ENCODE measurements around the gene MLLT10. TPM values are rescaled to one million over a fixed set of nuclear protein-coding genes. Genes with fewer than 3 reads are reported as not detected.
"Not testable (repeated sequence)": the region's sequence is repeated elsewhere in the genome, so short reads cannot be mapped to it uniquely, and the experiment has no call there.

MLLT10 gene
- total RNA-seq, 1 experiment from 2014 or later, result 22.5 TPM

- H3K4me3 ChIP-seq, result no peak overlapping the region
- H3K36me3 ChIP-seq, result peaks cover 50% of the 10 kb centered on the region
- H3K27me3 ChIP-seq, result no peaks in the 10 kb centered on the region
- H3K9me3 ChIP-seq, result no peaks in the 10 kb centered on the region
- no peak for DNase-seq
These were observed 93.3 kb downstream of the MLLT10 start for GRCh38 chr10:21627331-21627730.

GRCh38 chr10:21628023-21628422 is 94.0 kb downstream of the MLLT10 start:
- DNase-seq, result no peak
- no peaks in the 10 kb centered on the region for H3K9me3 ChIP-seq
- no peak overlapping the region for H3K4me3 ChIP-seq
- peaks cover 45% of the 10 kb centered on the region for H3K36me3 ChIP-seq
- no peaks in the 10 kb centered on the region for H3K27me3 ChIP-seq

- not testable (repeated sequence) for H3K9me3 ChIP-seq, H3K27me3 ChIP-seq, DNase-seq, H3K4me3 ChIP-seq
- H3K36me3 ChIP-seq, result peaks cover 39% of the 10 kb centered on the region
These were observed 94.6 kb downstream of the MLLT10 start for GRCh38 chr10:21628645-21629044.

- Histone ChIP-seq H3K9me3 (no peaks in the 10 kb centered on the region), H3K4me3 (no peak overlapping the region), H3K27me3 (no peaks in the 10 kb centered on the region), H3K36me3 (peaks cover 22% of the 10 kb centered on the region)
- DNase-seq, result no peak
These were observed 100.8 kb downstream of the MLLT10 start for GRCh38 chr10:21634599-21635365.

GRCh38 chr10:21637795-21638194 is 103.8 kb downstream of the MLLT10 start:
- no peak for DNase-seq
- peaks cover 26% of the 10 kb centered on the region for H3K36me3 ChIP-seq
- H3K27me3 ChIP-seq, result no peaks in the 10 kb centered on the region
- no peaks in the 10 kb centered on the region for H3K9me3 ChIP-seq
- no peak overlapping the region for H3K4me3 ChIP-seq

GRCh38 chr10:21638681-21639080 is 104.6 kb downstream of the MLLT10 start:
- no peak overlapping the region for H3K4me3 ChIP-seq
- no peaks in the 10 kb centered on the region for H3K27me3 ChIP-seq
- DNase-seq, result no peak
- H3K36me3 ChIP-seq, result peaks cover 26% of the 10 kb centered on the region
- no peaks in the 10 kb centered on the region for H3K9me3 ChIP-seq

- no peak for DNase-seq
- Histone ChIP-seq H3K4me3 (no peak overlapping the region), H3K27me3 (no peaks in the 10 kb centered on the region), H3K36me3 (peaks cover 19% of the 10 kb centered on the region), H3K9me3 (no peaks in the 10 kb centered on the region)
These were observed 114.0 kb downstream of the MLLT10 start for GRCh38 chr10:21648040-21648439.

- Histone ChIP-seq H3K27me3 (no peaks in the 10 kb centered on the region), H3K9me3 (no peaks in the 10 kb centered on the region), H3K4me3 (no peak overlapping the region), H3K36me3 (peaks cover 19% of the 10 kb centered on the region)
- no peak for DNase-seq
These were observed 115.4 kb downstream of the MLLT10 start for GRCh38 chr10:21649454-21649872.

- Histone ChIP-seq H3K4me3 (no peak overlapping the region), H3K36me3 (peaks cover 17% of the 10 kb centered on the region), H3K27me3 (no peaks in the 10 kb centered on the region), H3K9me3 (no peaks in the 10 kb centered on the region)
- no peak for DNase-seq
These were observed 116.3 kb downstream of the MLLT10 start for GRCh38 chr10:21650353-21650752.

GRCh38 chr10:21655236-21655635 is 121.2 kb downstream of the MLLT10 start:
- no peaks in the 10 kb centered on the region for H3K27me3 ChIP-seq
- peaks cover 15% of the 10 kb centered on the region for H3K36me3 ChIP-seq
- no peak overlapping the region for H3K4me3 ChIP-seq
- H3K9me3 ChIP-seq, result no peaks in the 10 kb centered on the region
- no peak for DNase-seq

- Histone ChIP-seq H3K9me3 (no peaks in the 10 kb centered on the region), H3K4me3 (no peak overlapping the region), H3K27me3 (no peaks in the 10 kb centered on the region), H3K36me3 (peaks cover 15% of the 10 kb centered on the region)
- no peak for DNase-seq
These were observed 121.7 kb downstream of the MLLT10 start for GRCh38 chr10:21655687-21656086.

- no peaks in the 10 kb centered on the region for H3K27me3 ChIP-seq
- DNase-seq, result no peak
These were observed 127.1 kb downstream of the MLLT10 start for GRCh38 chr10:21661087-21661486.

GRCh38 chr10:21661935-21662334 is 127.9 kb downstream of the MLLT10 start:
- no peaks in the 10 kb centered on the region for H3K9me3 ChIP-seq
- H3K27me3 ChIP-seq, result no peaks in the 10 kb centered on the region
- H3K4me3 ChIP-seq, result no peak overlapping the region
- no peak for DNase-seq
- no peaks in the 10 kb centered on the region for H3K36me3 ChIP-seq

More at GRCh38 chr10:21661087-21661486, 127.1 kb downstream of the MLLT10 start:
- Histone ChIP-seq H3K9me3 (no peaks in the 10 kb centered on the region), H3K4me3 (no peak overlapping the region), H3K36me3 (peaks cover 4% of the 10 kb centered on the region; the same call in 1 of the 2 replicates)

- Histone ChIP-seq H3K9me3 (no peaks in the 10 kb centered on the region), H3K27me3 (no peaks in the 10 kb centered on the region), H3K4me3 (no peak overlapping the region), H3K36me3 (no peaks in the 10 kb centered on the region)
- DNase-seq, result no peak
These were observed 128.6 kb downstream of the MLLT10 start for GRCh38 chr10:21662635-21663034.

GRCh38 chr10:21668831-21669230 is 134.8 kb downstream of the MLLT10 start:
- Histone ChIP-seq H3K27me3 (no peaks in the 10 kb centered on the region), H3K9me3 (no peaks in the 10 kb centered on the region), H3K36me3 (peaks cover 6% of the 10 kb centered on the region), H3K4me3 (no peak overlapping the region)
- no peak for DNase-seq

- Histone ChIP-seq H3K36me3 (peaks cover 8% of the 10 kb centered on the region), H3K27me3 (no peaks in the 10 kb centered on the region), H3K4me3 (no peak overlapping the region), H3K9me3 (no peaks in the 10 kb centered on the region)
- DNase-seq, result no peak
These were observed 136.4 kb downstream of the MLLT10 start for GRCh38 chr10:21670391-21670790.

GRCh38 chr10:21673668-21674067 is 139.6 kb downstream of the MLLT10 start:
- Histone ChIP-seq H3K27me3 (no peaks in the 10 kb centered on the region), H3K4me3 (no peak overlapping the region), H3K9me3 (no peaks in the 10 kb centered on the region), H3K36me3 (peaks cover 17% of the 10 kb centered on the region)
- DNase-seq, result no peak

- Histone ChIP-seq H3K9me3 (no peaks in the 10 kb centered on the region), H3K27me3 (no peaks in the 10 kb centered on the region), H3K4me3 (no peak overlapping the region), H3K36me3 (peaks cover 21% of the 10 kb centered on the region)
- DNase-seq, result peak; percentile 29
These were observed 141.2 kb downstream of the MLLT10 start for GRCh38 chr10:21675157-21675796.

Data from MG63 (cell line).